ENCODE data around the gene TUBA4B. TPM values are rescaled to one million over a fixed set of nuclear protein-coding genes. Genes with fewer than 3 reads are reported as not detected.

TUBA4B gene
- total RNA-seq, 1 donor from 2014 or later = not detected

GRCh38 chr2:219261024-219261855 lies 8.2 kb downstream of the TUBA4B start:
- DNase-seq (ENCODE audit: low spot score) = no peak
- TF ChIP-seq CTCF (IDR thresholded peaks at IDR 0.05) = no peak
- H3K9me3 Mint-ChIP-seq (ENCODE audit: low read depth) = no peaks in the 10 kb centered on the region
- H3K36me3 Mint-ChIP-seq (ENCODE audit: low read depth) = peaks cover 2% of the 10 kb centered on the region
- H3K4me1 Mint-ChIP-seq (ENCODE audit: low read depth) = no peaks in the 10 kb centered on the region
- no peak overlapping the region for H3K27ac Mint-ChIP-seq (ENCODE audit: unreplicated experiment)
- H3K4me3 Mint-ChIP-seq (ENCODE audit: unreplicated experiment) = no peak overlapping the region
- peaks cover 18% of the 10 kb centered on the region for H3K27me3 Mint-ChIP-seq (ENCODE audit: low read depth)

- H3K9me3 Mint-ChIP-seq (ENCODE audit: low read depth) = no peaks in the 10 kb centered on the region
- H3K4me1 Mint-ChIP-seq (ENCODE audit: low read depth) = peaks cover 4% of the 10 kb centered on the region
- no peak overlapping the region for H3K4me3 Mint-ChIP-seq (ENCODE audit: unreplicated experiment)
- no peak for DNase-seq (ENCODE audit: low spot score)
- no peak overlapping the region for H3K27ac Mint-ChIP-seq (ENCODE audit: unreplicated experiment)
- H3K27me3 Mint-ChIP-seq (ENCODE audit: low read depth) = peaks cover 2% of the 10 kb centered on the region
- H3K36me3 Mint-ChIP-seq (ENCODE audit: low read depth) = peaks cover 2% of the 10 kb centered on the region
- TF ChIP-seq CTCF (IDR thresholded peaks at IDR 0.05) = no peak
Observed at GRCh38 chr2:219266232-219266631, 13.2 kb downstream of the TUBA4B start.

GRCh38 chr2:219266886-219267285 lies 13.8 kb downstream of the TUBA4B start:
- H3K27me3 Mint-ChIP-seq (ENCODE audit: low read depth) = peaks cover under 1% of the 10 kb centered on the region
- H3K27ac Mint-ChIP-seq (ENCODE audit: unreplicated experiment) = no peak overlapping the region
- H3K9me3 Mint-ChIP-seq (ENCODE audit: low read depth) = no peaks in the 10 kb centered on the region
- H3K36me3 Mint-ChIP-seq (ENCODE audit: low read depth) = peaks cover 2% of the 10 kb centered on the region
- no peak overlapping the region for H3K4me3 Mint-ChIP-seq (ENCODE audit: unreplicated experiment)
- no peak for TF ChIP-seq CTCF (IDR thresholded peaks at IDR 0.05)
- DNase-seq (ENCODE audit: low spot score) = no peak
- H3K4me1 Mint-ChIP-seq (ENCODE audit: low read depth) = peaks cover 4% of the 10 kb centered on the region

- Mint-ChIP-seq H3K9me3 (ENCODE audit: low read depth) (no peaks in the 10 kb centered on the region), H3K4me1 (ENCODE audit: low read depth) (peaks cover 4% of the 10 kb centered on the region), H3K27ac (ENCODE audit: unreplicated experiment) (no peak overlapping the region), H3K4me3 (ENCODE audit: unreplicated experiment) (no peak overlapping the region), H3K27me3 (ENCODE audit: low read depth) (no peaks in the 10 kb centered on the region), H3K36me3 (ENCODE audit: low read depth) (no peaks in the 10 kb centered on the region)
- DNase-seq (ENCODE audit: low spot score) = peak; percentile 10
- TF ChIP-seq CTCF (IDR thresholded peaks at IDR 0.05) = no peak
Observed at GRCh38 chr2:219268294-219268693, 15.3 kb downstream of the TUBA4B start.

- peak; percentile 60 for DNase-seq (ENCODE audit: low spot score)
- Mint-ChIP-seq H3K27ac (ENCODE audit: unreplicated experiment) (no peak overlapping the region), H3K4me1 (ENCODE audit: low read depth) (peaks cover 17% of the 10 kb centered on the region), H3K9me3 (ENCODE audit: low read depth) (no peaks in the 10 kb centered on the region), H3K4me3 (ENCODE audit: unreplicated experiment) (no peak overlapping the region), H3K27me3 (ENCODE audit: low read depth) (no peaks in the 10 kb centered on the region), H3K36me3 (ENCODE audit: low read depth) (no peaks in the 10 kb centered on the region)
- no peak for TF ChIP-seq CTCF (IDR thresholded peaks at IDR 0.05)
Observed at GRCh38 chr2:219269362-219270054, 16.5 kb downstream of the TUBA4B start.

Data from chondrocyte (in vitro differentiated cells).